ENCODE data around the gene COLQ.

GRCh38 chr3:15506571-15506970 lies 14.9 kb downstream of the COLQ start:
- TF ChIP-seq CTCF (conservative IDR thresholded peaks at IDR 0.05) = no peak
- no peak for TF ChIP-seq ZFX (IDR thresholded peaks at IDR 0.05)
